IMR-90 (cell line): ENCODE data around the gene STPG4. TPM values are rescaled to one million over a fixed set of nuclear protein-coding genes. Genes with fewer than 3 reads are reported as not detected.
A peak's percentile ranks its signal among the peaks of the same experiment; 100 is the strongest.

Experiments
- ATAC-seq: fragments of 200-7000 bp; cut with Tn5 transposase; 2 replicates; pipeline ENCODE4 v1.9.1; 2020; ENCODE audit warnings: low read depth, mild to moderate bottlenecking, moderate library complexity
- BruUV-seq: library from RNA; stranded (reverse); fragments of 400-500 nt; replicated peaks from 2 replicates; lab custom pipeline; 2021; lab: Mats Ljungman, UMichigan
- CTCF ChIA-PET: fragments of 300-600 bp; formaldehyde crosslinking; extraction: SDS; loops from one replicate; lab custom pipeline; 2021; ENCODE audit warnings: antibody characterized with exemption; lab: Yijun Ruan, JAX
- POLR2A ChIA-PET: fragments of 300-600 bp; sonication (Branson Sonifier 250); formaldehyde crosslinking; loops from one replicate; lab custom pipeline; 2022; ENCODE audit warnings: antibody characterized with exemption; ENCODE audit not compliant: unreplicated experiment; lab: Charles Lee
- DNase-seq: peaks from one replicate; pipeline ENCODE4 v3.0.0; 2013
- H2AFZ ChIP-seq: replicated peaks from 2 replicates; pipeline ENCODE3; 2013; ENCODE audit warnings: low read length, mild to moderate bottlenecking; ENCODE audit not compliant: poor library complexity
- H2AK5ac ChIP-seq: 2 replicates; pipeline ENCODE4 v1.6.1; 2013; ENCODE audit warnings: low read depth, low read length, inconsistent platforms
- H2AK9ac ChIP-seq: replicated peaks from 2 replicates; pipeline ENCODE3; 2013; ENCODE audit warnings: mild to moderate bottlenecking, low read depth, low read length, moderate library complexity; ENCODE audit not compliant: poor library complexity
- H2BK120ac ChIP-seq: 2 replicates; pipeline ENCODE4 v1.6.1; 2013; ENCODE audit warnings: low read depth, low read length, inconsistent platforms
- H2BK15ac ChIP-seq: 3 replicates; pipeline ENCODE4 v1.6.1; 2013; ENCODE audit warnings: low read depth, low read length, inconsistent platforms
- H2BK20ac ChIP-seq: 2 replicates; pipeline ENCODE4 v1.6.1; 2013; ENCODE audit warnings: low read depth, mild to moderate bottlenecking, inconsistent platforms, low read length, moderate library complexity
- H2BK5ac ChIP-seq: 2 replicates; pipeline ENCODE4 v1.6.1; 2013; ENCODE audit warnings: mild to moderate bottlenecking, low read depth, low read length, inconsistent platforms; ENCODE audit not compliant: poor library complexity, severe bottlenecking
- H3K14ac ChIP-seq: replicated peaks from 2 replicates; pipeline ENCODE4 v1.6.1; 2013; ENCODE audit warnings: low read depth, low read length, inconsistent platforms
- H3K18ac ChIP-seq: 2 replicates; pipeline ENCODE4 v1.6.1; 2013; ENCODE audit warnings: low read depth, low read length, control low read depth
- H3K23ac ChIP-seq: 2 replicates; pipeline ENCODE4 v1.6.1; 2013; ENCODE audit warnings: low read depth, low read length, inconsistent platforms
- H3K27ac ChIP-seq: 2 replicates; pipeline ENCODE4 v1.5.1; 2013; ENCODE audit warnings: mild to moderate bottlenecking, control low read depth, low read length; ENCODE audit not compliant: insufficient read depth
- H3K27me3 ChIP-seq: 2 replicates; pipeline ENCODE4 v1.6.1; 2013; ENCODE audit warnings: low read length; ENCODE audit not compliant: control insufficient read depth, insufficient read depth
- H3K36me3 ChIP-seq: 2 replicates; pipeline ENCODE4 v1.6.1; 2013; ENCODE audit warnings: low read length, mixed read lengths; ENCODE audit not compliant: control insufficient read depth, insufficient read depth
- H3K4ac ChIP-seq: 2 replicates; pipeline ENCODE4 v1.6.1; 2013; ENCODE audit warnings: low read depth, low read length, inconsistent platforms
- H3K4me1 ChIP-seq: 2 replicates; pipeline ENCODE4 v1.6.1; 2013; ENCODE audit warnings: low read length, mixed read lengths; ENCODE audit not compliant: control insufficient read depth, insufficient read depth
- H3K4me2 ChIP-seq: 2 replicates; pipeline ENCODE4 v1.6.1; 2013; ENCODE audit warnings: low read depth, mild to moderate bottlenecking, control low read depth, low read length, moderate library complexity
- H3K4me3 ChIP-seq: 2 replicates; pipeline ENCODE4 v1.5.1; 2013; ENCODE audit warnings: low read depth, mild to moderate bottlenecking, control low read depth, low read length, moderate library complexity; ENCODE audit not compliant: insufficient read depth
- H3K56ac ChIP-seq: 2 replicates; pipeline ENCODE4 v1.6.1; 2013; ENCODE audit warnings: low read length, inconsistent platforms; ENCODE audit not compliant: insufficient read depth; ENCODE audit errors: extremely low read depth
- H3K79me1 ChIP-seq, 2 experiments: 2 replicates each; pipeline ENCODE4 v1.6.1; 2013; ENCODE audit warnings: low read length in 2 of 2, inconsistent platforms in 1 of 2, low read depth in 1 of 2
- H3K9ac ChIP-seq: 2 replicates; pipeline ENCODE4 v1.6.1; 2013; ENCODE audit warnings: low read depth, low read length, control low read depth
- H3K9me1 ChIP-seq: 2 replicates; pipeline ENCODE4 v1.6.1; 2013; ENCODE audit warnings: low read length, inconsistent platforms; ENCODE audit not compliant: insufficient read depth
- H3K9me3 ChIP-seq: 2 replicates; pipeline ENCODE4 v1.6.1; 2013; ENCODE audit warnings: low read length; ENCODE audit not compliant: control insufficient read depth, insufficient read depth
- H4K20me1 ChIP-seq: 2 replicates; pipeline ENCODE4 v1.6.1; 2013; ENCODE audit warnings: low read length, inconsistent platforms; ENCODE audit not compliant: insufficient read depth
- H4K5ac ChIP-seq: 2 replicates; pipeline ENCODE4 v1.6.1; 2013; ENCODE audit warnings: mild to moderate bottlenecking, low read depth, low read length, control low read depth
- H4K8ac ChIP-seq, 2 experiments: 2 replicates each; pipeline ENCODE4 v1.6.1; 2013; ENCODE audit warnings: low read depth in 2 of 2, low read length in 2 of 2, control low read depth in 1 of 2, inconsistent platforms in 1 of 2
- H4K91ac ChIP-seq: 2 replicates; pipeline ENCODE4 v1.6.1; 2013; ENCODE audit warnings: low read depth, low read length, inconsistent platforms; ENCODE audit not compliant: insufficient read depth
- BHLHE40 ChIP-seq: fragments of 150-350 bp; IDR thresholded peaks from 2 replicates; pipeline ENCODE4 v1.6.1; 2016; ENCODE audit warnings: mild to moderate bottlenecking, low read depth, low read length
- FOS ChIP-seq: fragments of 150-350 bp; IDR thresholded peaks from 2 replicates; pipeline ENCODE4 v1.6.1; 2016; ENCODE audit warnings: low read depth, low read length
- MAFK ChIP-seq: IDR thresholded peaks from 2 replicates; pipeline ENCODE4 v1.6.1; 2012; ENCODE audit warnings: low read depth, low read length, improper control_type of control experiment
- POLR2A ChIP-seq: IDR thresholded peaks from 2 replicates; pipeline ENCODE4 v1.6.1; 2012; ENCODE audit warnings: mild to moderate bottlenecking, low read depth, low read length
- RAD21 ChIP-seq: IDR thresholded peaks from 2 replicates; pipeline ENCODE4 v1.6.1; 2012; ENCODE audit warnings: low read length, improper control_type of control experiment
- RCOR1 ChIP-seq: IDR thresholded peaks from 2 replicates; pipeline ENCODE4 v1.6.1; 2012; ENCODE audit warnings: mild to moderate bottlenecking, low read length, improper control_type of control experiment; ENCODE audit not compliant: insufficient replicate concordance
- SMC3 ChIP-seq: fragments of 150-350 bp; IDR thresholded peaks from 2 replicates; pipeline ENCODE4 v1.6.1; 2016; ENCODE audit warnings: low read depth, mild to moderate bottlenecking, antibody characterized with exemption, low read length, moderate library complexity
- WGBS, 2 experiments: methylation state at CpG; one replicate each; pipeline versions ENCODE4 v1.1.5 to v1.1.7; 2013; ENCODE audit warnings: missing lambda C conversion rate in 2 of 2; ENCODE audit not compliant: insufficient read length in 1 of 2; ENCODE audit errors: extremely low coverage in 2 of 2; 5-methylcytosine and 5-hydroxymethylcytosine counted together
- dilution Hi-C: fragments of 300-500 bp; cut with HindIII; formaldehyde crosslinking; loops from one replicate; pipeline ENCODE4 v1.14.3; 2018; ENCODE audit warnings: low sequenced_read_pairs; ENCODE audit not compliant: unreplicated experiment
- in situ Hi-C: fragments of 300-500 bp; cut with MboI; formaldehyde crosslinking; loops from 3 replicates; pipeline ENCODE4 v1.14.3; 2019; ENCODE audit warnings: low sequenced_read_pairs, inconsistent platforms, mixed read lengths
- intact Hi-C: fragments of 100-400 bp; cut with micrococcal nuclease; formaldehyde crosslinking; loops from 2 replicates; pipeline ENCODE4 v1.10.0; 2022
- polyA plus RNA-seq, 3 experiments: library from polyadenylated mRNA; depleted of rRNA; stranded (reverse); fragments of >200 nt; gene quantifications; 2 replicates each; pipeline ENCODE4 v1.2.3, GENCODE V29; 2012; ENCODE audit warnings: low replicate concordance in 1 of 3
- total RNA-seq: library from RNA; depleted of rRNA; stranded (reverse); fragments of >200 nt; gene quantifications from 2 replicates; pipeline ENCODE4 v1.2.3, GENCODE V29; 2012
- TF ChIP-seq, protein P1 (sequence below): fragments of 150-350 bp; IDR thresholded peaks from 2 replicates; pipeline ENCODE4 v1.6.1; 2017; ENCODE audit warnings: mild to moderate bottlenecking, antibody characterized with exemption, low read length, low read depth

STPG4 gene
- total and polyA plus RNA-seq, 2 of the 4 experiments (the other 2 are of a cell fraction), result 0.12 to 0.18 TPM

DNA sequence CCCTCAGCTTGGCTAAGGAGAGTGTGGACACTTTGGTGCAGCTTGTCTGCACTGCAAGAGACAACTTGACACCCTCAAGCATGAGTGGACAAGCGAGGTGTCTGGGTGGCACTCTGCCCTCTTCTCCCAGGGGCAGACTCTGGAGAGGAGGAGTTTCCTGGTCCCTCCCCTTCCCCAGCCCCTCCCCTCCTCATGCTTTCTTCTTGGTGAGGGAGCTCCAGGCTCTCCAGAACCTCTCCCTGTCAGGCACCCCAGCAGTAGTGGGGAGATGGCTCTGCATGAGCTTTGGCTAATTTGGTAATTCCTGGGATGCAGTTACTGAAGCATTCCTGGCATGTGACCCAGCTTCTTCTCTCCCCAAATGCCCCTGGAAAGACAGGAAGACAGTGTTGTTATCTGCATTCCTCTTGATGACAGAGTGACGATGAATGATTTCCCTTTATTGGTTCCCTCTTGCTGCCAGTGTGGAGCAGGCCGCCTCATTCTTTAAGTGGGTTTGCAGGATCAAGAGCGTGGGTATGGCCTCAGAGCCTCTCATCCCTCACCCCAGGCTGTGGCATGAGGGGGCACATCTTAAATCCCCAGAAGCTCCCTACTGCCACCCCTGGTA is 89.2 kb downstream of the STPG4 start:
- Histone ChIP-seq H3K27me3 (no peaks in the 10 kb centered on the region), H2AK5ac (peak overlapping the region; percentile 99), H3K9me1 (peaks cover 71% of the 10 kb centered on the region), H2BK15ac (peak overlapping the region; percentile 100), H2BK20ac (peak overlapping the region; percentile 98), H2BK120ac (peak overlapping the region; percentile 99), H3K79me1 (peaks cover 21 to 91% of the 10 kb centered on the region in 2 experiments), H2BK5ac (peak overlapping the region; percentile 99), H3K4ac (peak overlapping the region; percentile 99), H3K4me2 (0 out of 2 replicates have a peak overlapping the region, but pooled peaks have one; percentile 12), H3K14ac (peak overlapping the region; percentile 98), H3K27ac (peak overlapping the region; percentile 89), H4K20me1 (no peaks in the 10 kb centered on the region), H3K4me1 (peaks cover 53% of the 10 kb centered on the region), H4K8ac (peak overlapping the region; percentile 75 to 96), H2AFZ (peak overlapping the region; percentile 78), H3K9ac (peak overlapping the region; percentile 56), H3K56ac (peak overlapping the region; percentile 83), H3K18ac (peak overlapping the region; percentile 91), H4K91ac (peak overlapping the region; percentile 99), H4K5ac (peak overlapping the region; percentile 85), H3K23ac (peak overlapping the region; percentile 99), H2AK9ac (peak overlapping the region; percentile 97), H3K9me3 (no peaks in the 10 kb centered on the region), H3K36me3 (peaks cover 17% of the 10 kb centered on the region), H3K4me3 (no peak overlapping the region)
- intact Hi-C loops (no loop called here), in situ Hi-C loops (no loop called here), dilution Hi-C loops (no loop called here)
- TF ChIP-seq SMC3 (0 out of 2 replicates have a peak, but pooled peaks have one; percentile 5), FOS (no peak), MAFK (no peak), RCOR1 (peak; percentile 43), POLR2A (peak; percentile 35; the same call in 1 of the 2 replicates), BHLHE40 (peak; percentile 67), RAD21 (0 out of 2 replicates have a peak, but pooled peaks have one; percentile 10)
- TF ChIP-seq, protein P1, sequence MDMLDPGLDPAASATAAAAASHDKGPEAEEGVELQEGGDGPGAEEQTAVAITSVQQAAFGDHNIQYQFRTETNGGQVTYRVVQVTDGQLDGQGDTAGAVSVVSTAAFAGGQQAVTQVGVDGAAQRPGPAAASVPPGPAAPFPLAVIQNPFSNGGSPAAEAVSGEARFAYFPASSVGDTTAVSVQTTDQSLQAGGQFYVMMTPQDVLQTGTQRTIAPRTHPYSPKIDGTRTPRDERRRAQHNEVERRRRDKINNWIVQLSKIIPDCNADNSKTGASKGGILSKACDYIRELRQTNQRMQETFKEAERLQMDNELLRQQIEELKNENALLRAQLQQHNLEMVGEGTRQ, result peak; percentile 60
- DNase-seq, result peak; percentile 89
- ChIA-PET POLR2A (interaction anchor here (0.5 to 2.1 kb wide), 12 partner anchors 10 to 517 kb away, joined by 3 to 23 read pairs (median 6); no protein-coding TSS in a partner anchor), CTCF (interaction anchor here (1.2 kb wide), 1 partner anchor 22 kb away, joined by 3 read pairs; no protein-coding TSS in a partner anchor)
- peak; percentile 75 for ATAC-seq
- BruUV-seq, result no TSS peak
- no CpG with 5 or more reads among the region's 4 CpGs for WGBS, 2 experiments
